RPMI8226 (cell line): ENCODE data around the gene PLTP.

Experiments used
- DNase-seq: peaks from one replicate; pipeline ENCODE4 v3.0.0-alpha.2; 2015

PLTP gene

GRCh38 chr20:45867819-45868176 is 44.2 kb downstream of the PLTP start:
- DNase-seq, result no peak

- DNase-seq, result no peak
Observed at GRCh38 chr20:45867136-45867818, 44.7 kb downstream of the PLTP start.

GRCh38 chr20:45866454-45866853 is 45.5 kb downstream of the PLTP start:
- DNase-seq, result no peak

GRCh38 chr20:45863543-45864470 is 48.1 kb downstream of the PLTP start:
- DNase-seq, result no peak

- DNase-seq, result peak; percentile 54
Observed at GRCh38 chr20:45861221-45862075, 50.5 kb downstream of the PLTP start.

GRCh38 chr20:45860560-45861220 is 51.3 kb downstream of the PLTP start:
- DNase-seq, result no peak

GRCh38 chr20:45859916-45860315 is 52.0 kb downstream of the PLTP start:
- no peak for DNase-seq

GRCh38 chr20:45857882-45858216 is 54.1 kb downstream of the PLTP start:
- no peak for DNase-seq

GRCh38 chr20:45857114-45857881 is 54.7 kb downstream of the PLTP start, which contains the start of the genes ACOT8 and ZSWIM3:
Gene ACOT8, minus strand, starts transcription at chr20:45857392. Its CDS starts 77 bp downstream, at chr20:45857315.
Gene ZSWIM3, plus strand, starts transcription at chr20:45857614. Its CDS starts 212 bp downstream, at chr20:45857826.
- DNase-seq, result peak; percentile 100

GRCh38 chr20:45853484-45853883 is 58.5 kb downstream of the PLTP start:
- no peak for DNase-seq

- DNase-seq, result no peak
Observed at GRCh38 chr20:45852326-45852725, 59.6 kb downstream of the PLTP start.

GRCh38 chr20:45851501-45851900 is 60.5 kb downstream of the PLTP start:
- DNase-seq, result no peak

- no peak for DNase-seq
Observed at GRCh38 chr20:45850926-45851325, 61.0 kb downstream of the PLTP start.

- DNase-seq, result no peak
Observed at GRCh38 chr20:45850238-45850637, 61.7 kb downstream of the PLTP start.

- DNase-seq, result no peak
Observed at GRCh38 chr20:45848969-45849582, 62.9 kb downstream of the PLTP start.
